Stimulated activated CD8-positive, alpha-beta memory T cell treated with anti-CD3 and anti-CD28 coated beads, Interleukin-2, amount 100 ng/mL, for 1 hour (primary cell): Measurements from ENCODE around the gene DOK6.
"Not testable (repeated sequence)": the region's sequence is repeated elsewhere in the genome, so short reads cannot be mapped to it uniquely, and the experiment has no call there.

ENCODE experiments used
- DNase-seq, 2 donors: peaks; one replicate each; pipeline ENCODE4 v3.0.0-alpha.2; 2020; ENCODE audit warnings: low read depth in 2 of 2

The DOK6 gene

DNA sequence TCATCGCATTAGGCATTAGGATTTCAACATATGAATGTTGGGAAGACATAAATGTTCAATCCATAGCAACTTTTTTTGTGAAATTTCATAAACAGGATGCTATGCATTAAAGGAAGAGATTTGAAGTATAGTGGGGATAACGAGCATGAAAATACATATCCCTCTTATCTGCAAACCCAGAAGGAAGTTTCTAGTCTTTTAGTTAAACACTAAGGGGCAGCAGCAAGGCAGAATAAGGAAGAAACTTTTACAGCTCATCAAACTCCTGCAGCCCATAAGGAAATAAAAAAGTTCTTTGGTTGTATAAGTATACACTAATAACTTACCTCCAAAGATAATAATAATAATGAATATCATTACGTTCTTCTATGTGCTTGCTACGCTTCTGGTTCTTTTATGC, 465.5 kb downstream of the DOK6 start:
- DNase-seq, result no peak

DNA sequence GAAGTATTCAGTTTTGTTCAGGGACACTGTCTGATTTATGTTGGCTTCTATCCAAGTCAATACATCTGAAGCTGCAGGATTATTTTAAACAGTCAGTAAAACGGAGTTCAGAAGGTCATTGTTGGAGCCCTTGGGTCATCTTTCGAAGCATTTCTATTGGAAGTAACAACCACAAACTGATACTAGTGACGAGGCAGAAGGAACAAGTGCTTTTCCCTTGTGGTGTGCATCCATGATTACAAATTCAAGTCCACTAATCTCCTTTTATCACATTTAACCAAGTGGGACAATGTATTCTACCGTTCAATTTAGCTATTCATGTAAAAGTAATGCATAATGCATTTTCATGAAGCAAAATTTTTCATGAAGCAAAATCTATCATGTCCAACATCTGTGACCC, 470.0 kb downstream of the DOK6 start:
- no peak for DNase-seq

DNA sequence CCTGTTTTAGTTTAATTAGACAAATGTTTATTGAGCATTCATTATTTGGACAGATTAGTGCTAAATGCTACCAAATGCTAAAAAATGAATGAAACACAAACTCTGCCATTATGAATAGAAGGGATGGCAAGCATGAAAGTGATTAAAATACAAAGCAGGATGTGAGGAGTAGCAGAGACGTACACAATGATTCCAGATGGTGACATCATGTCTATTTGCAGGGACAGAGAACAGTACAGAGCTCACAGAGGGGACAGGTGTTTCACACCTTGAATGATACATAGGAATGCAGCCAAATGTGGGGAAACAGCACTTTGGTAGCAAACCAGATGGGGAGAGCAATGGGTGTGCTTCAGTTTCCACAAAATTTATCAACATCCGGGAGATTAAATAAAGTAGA, 470.7 kb downstream of the DOK6 start:
- DNase-seq, result no peak

GRCh38 chr18:69872661-69873060, 472.0 kb downstream of the DOK6 start:
- DNase-seq, result no peak

DNA sequence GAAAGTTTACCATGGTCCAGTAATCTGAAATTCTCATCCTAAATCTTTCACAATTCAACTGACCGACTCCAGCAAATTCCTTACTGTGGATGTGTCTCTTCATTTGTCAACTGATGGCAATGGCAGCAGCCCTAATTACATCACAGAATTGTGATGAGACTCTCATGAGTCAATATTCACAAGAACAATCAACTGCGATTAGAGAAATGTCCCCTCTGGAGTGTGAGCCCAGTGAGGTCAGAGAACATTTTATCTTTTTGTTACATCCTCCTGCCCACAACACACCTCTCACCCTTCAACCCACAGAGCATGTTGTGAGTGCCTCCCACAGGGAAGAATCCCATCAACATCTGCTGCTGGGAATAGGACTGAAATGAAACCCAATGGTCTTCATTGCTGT, 473.4 kb downstream of the DOK6 start:
- DNase-seq, result no peak

DNA sequence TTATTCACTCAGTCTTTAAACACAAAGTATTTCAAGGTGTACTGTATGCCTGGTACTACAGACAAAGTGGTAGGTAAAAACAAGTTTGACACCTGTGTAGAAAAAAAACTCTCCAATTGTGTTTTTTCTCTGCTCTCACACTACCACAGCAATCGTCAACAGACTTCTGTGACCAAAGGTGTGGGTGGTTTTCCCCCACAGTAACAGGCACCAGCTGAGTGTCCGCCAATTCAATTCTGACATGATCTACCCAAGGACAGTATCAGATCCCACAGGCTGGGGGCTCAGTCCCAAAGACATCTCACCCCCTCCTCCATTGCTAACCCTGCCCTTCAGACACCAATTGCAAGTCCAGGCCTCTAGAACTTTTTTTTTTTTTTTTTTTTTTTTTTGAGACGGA, 475.8 kb downstream of the DOK6 start:
- no peak for DNase-seq

DNA sequence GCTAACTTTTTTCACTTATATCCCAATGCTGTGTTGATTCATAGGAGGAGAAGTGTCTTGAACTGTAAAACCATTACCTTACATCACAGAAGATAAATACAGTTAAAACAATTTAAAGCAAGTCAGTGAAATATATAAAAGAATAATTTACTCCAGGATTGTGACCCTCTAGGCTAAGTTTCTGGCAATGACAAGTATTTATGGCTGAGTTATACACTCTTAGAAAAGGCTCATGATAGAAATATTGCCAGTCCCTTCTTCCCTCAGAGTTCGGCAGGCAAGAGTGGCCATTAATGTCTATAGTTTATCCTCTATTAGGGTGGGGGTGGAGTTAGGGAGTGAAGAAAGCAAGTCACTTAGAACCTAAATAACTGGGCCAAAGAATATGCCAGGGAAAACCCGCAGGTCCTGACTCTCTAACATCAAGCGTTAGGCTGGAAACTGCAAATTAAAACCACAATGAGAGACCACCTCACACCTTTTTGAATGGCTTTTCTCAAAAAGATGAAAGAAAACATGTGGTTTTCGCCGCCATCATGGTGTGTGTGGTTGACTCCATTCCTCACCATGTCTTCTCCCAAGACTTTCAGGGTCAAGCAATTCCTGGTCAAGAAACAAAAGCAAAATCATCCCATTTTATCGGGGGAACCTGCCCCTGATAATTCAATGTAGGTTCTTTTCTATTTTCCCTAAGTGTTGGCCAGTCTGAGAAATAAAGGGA, 477.7 kb downstream of the DOK6 start:
- DNase-seq, result no peak

- DNase-seq, result not testable (repeated sequence)
These were observed 478.4 kb downstream of the DOK6 start for GRCh38 chr18:69879051-69879450.

GRCh38 chr18:69880083-69880482, 479.4 kb downstream of the DOK6 start:
- DNase-seq, result no peak

DNA sequence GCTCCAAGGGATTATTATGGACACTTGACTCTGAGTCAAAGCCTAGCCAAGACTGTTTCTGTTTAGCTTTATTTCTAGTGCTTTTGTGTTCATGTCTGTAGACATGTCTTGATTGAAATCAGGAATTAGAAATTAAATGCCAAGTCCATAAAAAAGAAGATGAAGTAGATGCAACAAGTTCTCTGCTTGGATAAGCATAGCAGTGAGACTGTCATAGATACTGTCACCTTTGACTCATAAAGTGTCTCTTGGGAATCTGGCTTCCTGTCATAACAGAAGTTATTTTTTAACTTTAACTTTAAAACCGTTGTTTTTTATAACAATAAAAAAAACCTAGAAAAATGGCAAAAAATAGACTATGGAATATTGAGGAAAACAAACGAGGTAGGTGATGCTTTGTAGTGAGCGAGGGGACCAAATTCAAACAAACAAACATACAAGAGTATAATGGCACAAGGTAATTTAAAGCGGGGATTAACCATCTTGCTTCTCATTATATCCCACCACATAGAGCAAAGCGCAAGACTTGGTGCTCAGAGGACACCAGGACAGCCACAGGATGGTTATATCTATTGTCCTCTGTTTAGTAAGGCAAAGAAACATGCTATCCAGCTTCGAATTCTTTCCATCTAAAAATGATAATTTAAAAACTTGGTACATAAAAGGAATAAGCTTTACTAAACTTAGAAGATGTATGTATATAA, 482.4 kb downstream of the DOK6 start:
- DNase-seq, result no peak

DNA sequence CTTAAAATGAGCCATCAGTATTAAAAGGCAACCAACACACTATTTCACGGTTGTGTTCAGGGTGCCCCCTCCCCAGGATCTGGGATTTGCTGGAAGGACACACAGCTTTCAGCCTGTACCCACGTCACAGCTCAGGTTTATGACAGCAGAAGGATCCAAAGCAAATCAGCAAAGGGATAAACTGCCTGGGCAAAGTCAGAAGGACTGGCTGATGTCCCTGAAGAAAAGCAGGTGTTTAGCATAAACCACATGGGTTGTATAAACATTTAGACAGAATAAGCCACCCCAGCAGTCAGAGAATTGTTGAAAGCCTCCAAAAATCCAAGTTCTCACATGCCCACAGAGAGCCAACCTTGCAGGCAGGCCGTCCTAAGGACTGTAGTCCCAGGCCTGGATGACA, 483.1 kb downstream of the DOK6 start:
- no peak for DNase-seq

DNA sequence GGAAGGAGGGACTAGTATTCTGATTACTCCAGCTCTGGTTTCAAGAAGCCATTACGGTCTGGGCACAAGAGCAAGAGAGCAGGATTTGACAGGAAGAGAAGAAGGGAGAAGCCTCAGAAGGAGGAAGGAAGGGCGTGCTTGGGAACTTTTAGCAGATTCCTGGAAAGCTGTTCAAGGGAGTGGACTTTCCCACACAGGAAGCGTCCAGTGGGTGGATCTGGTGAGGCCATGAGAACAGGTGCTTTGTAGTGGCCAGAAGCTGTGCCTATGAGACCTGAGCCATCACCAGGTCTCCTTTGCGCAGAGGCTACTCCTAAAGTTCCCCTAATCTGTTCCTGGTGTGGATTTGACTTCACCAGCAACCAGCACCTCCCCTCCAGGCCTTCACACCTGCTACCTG, 484.7 kb downstream of the DOK6 start:
- DNase-seq, result no peak

DNA sequence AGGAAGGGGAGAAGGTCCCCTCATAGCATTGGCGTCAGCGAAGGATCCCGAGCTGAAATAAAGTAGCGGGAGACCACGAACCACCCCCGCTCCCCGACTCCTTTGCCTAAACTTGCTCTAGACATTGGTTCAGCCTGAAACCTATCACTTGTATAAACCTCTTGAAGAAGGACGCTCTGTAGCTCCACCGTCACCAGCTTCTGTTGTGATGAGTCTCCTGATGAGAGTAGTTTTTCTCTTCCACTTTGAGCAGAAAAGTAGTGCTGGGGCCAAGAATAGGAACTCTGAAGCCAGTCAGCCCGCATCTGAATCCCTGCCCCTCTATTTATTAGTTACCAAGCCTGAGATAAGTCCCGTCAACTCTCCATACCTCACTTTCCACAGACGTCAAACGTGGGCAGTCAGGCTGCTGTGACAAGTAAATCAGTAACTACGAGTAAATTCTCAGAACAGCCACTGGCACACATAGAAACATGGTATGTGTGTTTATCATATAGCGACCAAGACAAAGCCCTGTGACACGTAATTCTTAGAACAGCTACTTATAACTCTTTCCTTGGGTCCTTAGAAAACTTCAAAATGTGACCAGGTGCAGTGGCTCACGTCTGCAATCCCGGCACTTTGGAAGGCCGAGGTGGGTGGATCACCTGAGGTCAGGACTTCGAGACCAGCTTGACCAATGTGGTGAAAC, 485.3 kb downstream of the DOK6 start:
- peak in 1 of 2 donors; percentile 10 for DNase-seq

- no peak for DNase-seq
These were observed 486.6 kb downstream of the DOK6 start for GRCh38 chr18:69887256-69887655.

- DNase-seq, result no peak
These were observed 488.3 kb downstream of the DOK6 start for GRCh38 chr18:69889009-69889408.

DNA sequence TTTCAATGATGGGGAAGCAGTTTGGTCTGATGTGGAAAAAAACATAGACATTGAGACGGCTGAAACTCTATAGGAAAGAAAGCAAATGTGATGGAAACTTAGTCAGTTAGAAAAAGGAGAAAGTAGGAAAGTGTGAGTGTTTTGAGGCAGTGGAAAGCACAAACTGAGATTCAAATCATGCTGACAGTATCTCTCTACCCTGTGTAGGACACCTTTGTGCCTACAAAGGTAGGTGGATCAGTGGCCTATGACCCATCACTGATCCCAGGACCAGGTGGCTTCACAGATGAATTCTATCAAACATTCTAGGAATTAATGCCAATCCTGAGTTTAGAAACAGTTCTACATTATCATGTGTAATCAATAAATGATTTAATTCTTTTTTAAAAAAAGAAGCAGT, 489.9 kb downstream of the DOK6 start:
- no peak for DNase-seq

DNA sequence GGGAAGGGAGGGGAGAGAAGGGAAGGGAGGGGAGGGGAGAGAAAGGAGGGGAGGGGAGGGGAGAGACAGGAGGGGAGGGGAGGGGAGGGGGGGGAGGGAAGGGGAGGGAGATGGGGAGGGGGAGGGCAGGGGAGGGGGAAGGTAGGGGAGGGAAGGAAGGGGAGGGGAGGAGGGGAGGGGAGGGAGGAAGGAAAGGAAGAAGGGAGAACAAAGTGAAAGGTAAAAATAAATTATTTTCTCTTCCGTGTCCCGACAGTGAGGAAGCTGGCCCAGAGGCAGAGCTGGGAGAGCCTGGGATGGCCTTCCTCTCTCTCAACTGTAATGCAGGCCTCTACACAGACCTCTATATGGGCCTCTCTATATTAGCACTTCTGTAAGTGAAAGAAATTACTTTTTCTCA, 493.8 kb downstream of the DOK6 start:
- DNase-seq, result no peak

DNA sequence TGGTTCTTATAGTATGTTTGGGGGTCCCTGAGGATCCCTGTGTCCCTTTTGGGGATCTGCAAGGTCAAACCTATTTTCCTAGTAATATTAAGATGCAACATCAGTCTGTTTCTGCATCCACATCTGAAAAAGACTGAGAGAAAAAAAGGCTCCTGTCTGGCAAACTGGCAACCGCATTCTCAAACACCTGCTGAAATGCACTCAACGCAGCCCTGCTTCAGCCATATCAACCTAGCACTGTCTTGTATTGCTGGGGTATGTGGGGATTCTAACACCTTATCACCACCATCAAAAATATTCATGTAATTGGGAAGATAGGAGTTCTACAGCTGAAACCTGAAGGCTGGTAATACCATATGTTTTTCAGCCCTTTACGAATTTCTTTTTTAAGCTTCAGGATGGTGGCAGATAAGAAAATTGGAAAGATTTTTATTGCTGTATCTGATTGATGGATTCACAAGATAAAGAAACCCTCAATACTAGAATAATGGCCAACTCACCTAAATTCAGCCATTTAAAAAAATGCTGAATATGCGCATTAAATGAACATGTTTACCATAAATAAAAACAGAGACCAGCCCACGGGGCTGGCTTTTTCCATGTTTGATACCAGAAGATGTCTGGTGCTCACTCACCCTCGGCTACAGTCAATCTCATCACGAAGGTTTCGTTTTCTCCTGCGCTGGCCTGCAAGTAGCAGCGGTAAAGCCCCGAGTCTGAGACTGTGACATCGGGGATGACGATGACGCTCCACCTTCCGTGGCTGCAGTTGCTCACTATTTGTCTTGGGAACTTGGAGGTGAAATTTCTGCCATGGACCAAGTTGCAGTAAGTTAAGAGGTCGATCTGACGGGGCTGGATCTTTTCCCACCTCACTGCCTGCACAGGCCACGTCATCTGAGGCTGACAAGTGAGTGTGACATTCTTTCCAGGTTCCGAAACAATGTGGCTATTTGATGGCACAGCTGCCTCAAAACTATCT, 494.7 kb downstream of the DOK6 start:
- no peak for DNase-seq

DNA sequence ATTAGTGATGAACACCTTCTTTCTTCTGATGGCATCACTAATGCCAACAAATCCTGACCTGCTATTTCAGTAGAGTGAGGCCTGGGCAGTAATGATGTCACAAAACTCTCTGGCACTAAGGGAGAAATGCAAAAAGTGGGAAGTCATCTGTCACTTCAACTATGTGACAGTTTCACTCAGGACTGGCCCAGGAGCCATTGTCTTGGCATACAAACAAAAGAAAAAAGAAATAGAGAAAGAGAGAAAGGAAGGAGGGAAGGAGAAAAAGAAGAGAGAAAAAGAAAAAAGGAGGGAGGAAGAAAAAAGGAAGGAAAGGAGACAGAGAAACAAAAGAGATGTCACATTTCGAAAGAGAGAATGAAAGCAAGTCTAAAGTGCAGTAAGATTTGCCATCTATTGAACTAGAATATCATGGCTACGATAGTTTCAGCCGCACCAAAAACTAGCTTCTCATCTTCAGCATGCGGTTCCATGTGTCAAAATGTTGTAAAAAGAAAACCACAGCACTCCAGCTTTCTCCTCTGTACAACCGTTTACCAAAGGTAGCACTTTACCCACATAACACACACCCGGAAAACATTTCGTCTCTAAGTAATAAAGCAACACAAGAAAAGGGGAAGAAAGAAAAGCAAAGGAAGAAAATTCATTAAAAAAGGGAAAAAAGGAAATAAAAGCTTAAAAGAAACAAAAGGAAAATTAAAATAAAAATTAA, 496.9 kb downstream of the DOK6 start:
- no peak for DNase-seq

- DNase-seq, result no peak
These were observed 497.7 kb downstream of the DOK6 start for GRCh38 chr18:69898241-69898861.
